ENCODE results near the gene SLIT3.

- TF ChIP-seq POLR2A (IDR thresholded peaks at IDR 0.05), result no peak
- no peak for TF ChIP-seq CTCF (IDR thresholded peaks at IDR 0.05)
Measured at GRCh38 chr5:168881427-168882149, 419.4 kb downstream of the SLIT3 start.
